ENCODE data around the gene BMP7.

BMP7 gene

GRCh38 chr20:57131601-57132391, 134.6 kb downstream of the BMP7 start (continued):
- no peak for TF ChIP-seq CSDC2 (CRISPR knock-in tag; IDR thresholded peaks at IDR 0.05)
- no peak for TF ChIP-seq PPARA (CRISPR knock-in tag; IDR thresholded peaks at IDR 0.05; ENCODE audit: borderline replicate concordance)
- no peak for TF ChIP-seq CSRNP3 (CRISPR knock-in tag; IDR thresholded peaks at IDR 0.05)
- TF ChIP-seq BACH2 (CRISPR knock-in tag; IDR thresholded peaks at IDR 0.05; ENCODE audit: borderline replicate concordance), result no peak
- no peak for TF ChIP-seq ESRRG (CRISPR knock-in tag; IDR thresholded peaks at IDR 0.05)
- TF ChIP-seq POU6F1 (CRISPR knock-in tag; IDR thresholded peaks at IDR 0.05; ENCODE audit: borderline replicate concordance, low read depth), result no peak

- ATAC-seq, result no peak
- TF ChIP-seq GLIS3 (CRISPR knock-in tag; IDR thresholded peaks at IDR 0.05), result no peak
- no peak for TF ChIP-seq ZFP3 (CRISPR knock-in tag; IDR thresholded peaks at IDR 0.05)
- no peak for TF ChIP-seq RARB (CRISPR knock-in tag; IDR thresholded peaks at IDR 0.05)
- TF ChIP-seq SNAI2 (CRISPR knock-in tag; IDR thresholded peaks at IDR 0.05), result no peak
- no peak for TF ChIP-seq OSR1 (CRISPR knock-in tag; IDR thresholded peaks at IDR 0.05)
- TF ChIP-seq ZFP30 (CRISPR knock-in tag; IDR thresholded peaks at IDR 0.05), result no peak
- no peak for TF ChIP-seq ZNF565 (CRISPR knock-in tag; conservative IDR thresholded peaks at IDR 0.05; ENCODE audit: low read depth)
- no peak for TF ChIP-seq POU6F1 (CRISPR knock-in tag; IDR thresholded peaks at IDR 0.05; ENCODE audit: borderline replicate concordance, low read depth)
- no peak for TF ChIP-seq BACH2 (CRISPR knock-in tag; IDR thresholded peaks at IDR 0.05; ENCODE audit: borderline replicate concordance)
- no peak for TF ChIP-seq TOX (CRISPR knock-in tag; IDR thresholded peaks at IDR 0.05; ENCODE audit: borderline replicate concordance)
- TF ChIP-seq PPARA (CRISPR knock-in tag; IDR thresholded peaks at IDR 0.05; ENCODE audit: borderline replicate concordance), result no peak
- TF ChIP-seq ZC3H10 (CRISPR knock-in tag; IDR thresholded peaks at IDR 0.05), result no peak
- TF ChIP-seq ZNF70 (CRISPR knock-in tag; IDR thresholded peaks at IDR 0.05), result no peak
- no peak for TF ChIP-seq ESRRG (CRISPR knock-in tag; IDR thresholded peaks at IDR 0.05)
- no peak for TF ChIP-seq ARNTL (CRISPR knock-in tag; IDR thresholded peaks at IDR 0.05; ENCODE audit: borderline replicate concordance, low read depth)
- TF ChIP-seq TSHZ2 (CRISPR knock-in tag; IDR thresholded peaks at IDR 0.05), result no peak
- no peak for TF ChIP-seq CSDC2 (CRISPR knock-in tag; IDR thresholded peaks at IDR 0.05)
- no peak for TF ChIP-seq ZNF8 (CRISPR knock-in tag; IDR thresholded peaks at IDR 0.05)
- no peak for TF ChIP-seq CSRNP3 (CRISPR knock-in tag; IDR thresholded peaks at IDR 0.05)
- no peak for TF ChIP-seq TCF4 (CRISPR knock-in tag; IDR thresholded peaks at IDR 0.05; ENCODE audit: borderline replicate concordance)
Observed at GRCh38 chr20:57131077-57131476, 135.4 kb downstream of the BMP7 start.
